Neural crest cell (in vitro differentiated cells): Measurements from ENCODE around the gene NDUFC1. TPM values are rescaled to one million over a fixed set of nuclear protein-coding genes. Genes with fewer than 3 reads are reported as not detected.
"Not testable (repeated sequence)": the region's sequence is repeated elsewhere in the genome, so short reads cannot be mapped to it uniquely, and the experiment has no call there.

Source experiments
- DNase-seq: peaks from one replicate; pipeline ENCODE4 v3.0.0; 2021; ENCODE audit warnings: low read depth, mixed read lengths, low spot score
- H3K27ac Mint-ChIP-seq: one replicate; pipeline ENCODE4 v1.8.0; 2021; ENCODE audit warnings: mild to moderate bottlenecking, mixed read lengths; ENCODE audit not compliant: unreplicated experiment
- H3K27me3 Mint-ChIP-seq: 2 replicates; pipeline ENCODE4 v1.8.0; 2021; ENCODE audit warnings: low read depth, mild to moderate bottlenecking, mixed read lengths
- H3K36me3 Mint-ChIP-seq: 2 replicates; pipeline ENCODE4 v1.8.0; 2021; ENCODE audit warnings: low read depth, mild to moderate bottlenecking, mixed read lengths
- H3K4me1 Mint-ChIP-seq: 2 replicates; pipeline ENCODE4 v1.8.0; 2021; ENCODE audit warnings: mixed read lengths
- H3K4me3 Mint-ChIP-seq: one replicate; pipeline ENCODE4 v1.8.0; 2021; ENCODE audit warnings: mild to moderate bottlenecking, mixed read lengths
- H3K9me3 Mint-ChIP-seq: 2 replicates; pipeline ENCODE4 v1.8.0; 2021; ENCODE audit warnings: mixed read lengths
- CTCF ChIP-seq: fragments of 200-600 bp; sonication (generic); conservative IDR thresholded peaks from 2 replicates; pipeline ENCODE4 v1.5.0; 2021; ENCODE audit warnings: antibody characterized with exemption, mild to moderate bottlenecking
- total RNA-seq: library from RNA; stranded (reverse); gene quantifications from 2 replicates; pipeline ENCODE4 v1.2.1, GENCODE V29; 2021

NDUFC1 gene
- total RNA-seq, 1 donor from 2014 or later = 54.4 TPM

DNA sequence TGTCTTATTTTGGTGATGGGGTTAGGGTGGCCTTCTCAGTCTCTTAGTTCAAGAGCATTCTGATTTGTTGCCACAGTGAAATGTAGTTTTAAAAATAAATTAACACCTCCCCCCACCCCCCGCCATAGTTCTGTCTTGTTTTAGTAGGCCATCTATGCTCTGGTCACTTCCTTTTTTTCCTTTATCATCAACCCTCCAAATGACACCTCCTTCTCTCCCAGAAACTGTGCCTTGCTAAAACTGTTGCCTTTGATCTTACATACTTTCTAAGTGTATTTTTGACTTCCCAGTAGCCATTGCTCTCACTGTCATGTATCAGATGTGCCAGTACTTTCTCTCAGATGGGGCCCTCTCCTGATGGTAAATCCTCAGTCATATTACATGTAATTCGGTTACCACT lies 14.5 kb upstream of the NDUFC1 start:
- no peaks in the 10 kb centered on the region for H3K27me3 Mint-ChIP-seq
- peaks cover 3% of the 10 kb centered on the region for H3K9me3 Mint-ChIP-seq
- peaks cover 29% of the 10 kb centered on the region for H3K36me3 Mint-ChIP-seq

GRCh38 chr4:139315221-139315675 lies 13.0 kb upstream of the NDUFC1 start:
- no peak for DNase-seq
- H3K4me3 Mint-ChIP-seq = no peak overlapping the region
- H3K9me3 Mint-ChIP-seq = peaks cover 3% of the 10 kb centered on the region
- H3K27me3 Mint-ChIP-seq = no peaks in the 10 kb centered on the region
- no peak for TF ChIP-seq CTCF
- H3K36me3 Mint-ChIP-seq = peaks cover 27% of the 10 kb centered on the region
- H3K4me1 Mint-ChIP-seq = peaks cover 11% of the 10 kb centered on the region
- no peak overlapping the region for H3K27ac Mint-ChIP-seq

More for the DNA sequence above, 14.5 kb upstream of the NDUFC1 start:
- TF ChIP-seq CTCF = no peak
- no peak overlapping the region for H3K4me3 Mint-ChIP-seq
- H3K27ac Mint-ChIP-seq = peak overlapping the region; percentile 59
- no peak for DNase-seq
- peaks cover 11% of the 10 kb centered on the region for H3K4me1 Mint-ChIP-seq

DNA sequence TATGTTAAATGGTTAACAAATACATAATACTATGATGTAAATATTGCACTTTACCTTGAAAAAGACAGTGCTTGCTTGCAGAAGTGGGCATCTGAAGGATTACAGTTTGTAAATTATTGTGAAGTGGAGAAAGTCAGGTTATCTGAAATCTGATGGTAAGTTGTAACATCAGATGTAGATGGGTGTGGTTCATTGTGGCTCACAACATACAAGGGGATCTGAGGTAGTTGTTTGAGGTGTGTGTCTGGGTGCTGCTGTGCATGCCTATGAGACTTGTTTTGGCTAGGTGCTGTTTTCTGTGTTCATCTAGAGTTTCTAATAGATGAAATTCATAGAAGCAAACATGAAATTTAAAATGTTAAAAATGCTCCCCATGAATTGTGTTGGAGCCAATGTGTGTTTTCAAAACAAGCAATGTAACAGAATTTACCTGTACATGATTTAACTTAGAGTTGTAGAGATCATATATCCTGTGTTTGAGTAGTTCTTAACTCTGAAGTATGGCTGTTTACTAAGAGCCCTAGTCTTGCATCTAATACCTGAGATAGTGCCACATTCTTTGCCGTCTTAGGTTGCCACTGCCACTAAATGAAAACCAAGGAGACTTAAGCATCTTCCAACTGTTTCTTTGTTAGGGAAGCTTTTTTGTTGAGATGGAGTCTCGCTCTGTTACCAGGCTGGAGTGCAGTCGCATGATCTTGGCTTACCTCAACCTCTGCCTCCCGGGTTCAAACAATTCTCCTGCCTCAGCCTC lies 11.9 kb upstream of the NDUFC1 start:
- no peak for DNase-seq
- H3K4me3 Mint-ChIP-seq = no peak overlapping the region

DNA sequence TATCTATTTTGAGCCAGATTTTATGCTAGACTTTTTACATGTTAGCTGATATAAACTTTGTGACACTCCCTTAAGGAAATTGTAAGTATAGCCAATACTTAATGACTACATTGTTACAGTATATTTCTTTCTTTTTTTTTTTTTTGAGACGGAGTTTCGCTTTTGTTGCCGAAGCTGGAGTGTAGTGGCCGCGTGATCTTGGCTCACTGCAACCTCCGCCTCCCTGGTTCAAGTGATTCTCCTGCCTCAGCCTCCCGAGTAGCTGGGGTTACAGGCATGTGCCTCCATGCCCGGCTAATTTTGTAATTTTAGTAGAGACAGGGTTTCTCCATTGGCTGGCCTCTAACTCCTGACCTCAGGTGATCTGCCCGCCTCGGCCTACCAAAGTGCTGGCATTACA lies 11.1 kb upstream of the NDUFC1 start:
- not testable (repeated sequence) for H3K27ac Mint-ChIP-seq, H3K9me3 Mint-ChIP-seq, H3K27me3 Mint-ChIP-seq, H3K4me3 Mint-ChIP-seq, DNase-seq
- Mint-ChIP-seq H3K4me1 (peaks cover 11% of the 10 kb centered on the region), H3K36me3 (peaks cover 24% of the 10 kb centered on the region)

More for the DNA sequence above, 11.9 kb upstream of the NDUFC1 start:
- Mint-ChIP-seq H3K27me3 (no peaks in the 10 kb centered on the region), H3K36me3 (peaks cover 24% of the 10 kb centered on the region), H3K4me1 (peaks cover 11% of the 10 kb centered on the region), H3K27ac (no peak overlapping the region), H3K9me3 (peaks cover 3% of the 10 kb centered on the region)
- no peak for TF ChIP-seq CTCF

GRCh38 chr4:139312552-139313332 lies 10.5 kb upstream of the NDUFC1 start:
- peaks cover 11% of the 10 kb centered on the region for H3K4me1 Mint-ChIP-seq
- H3K27me3 Mint-ChIP-seq = no peaks in the 10 kb centered on the region
- TF ChIP-seq CTCF = no peak
- no peak for DNase-seq
- no peak overlapping the region for H3K27ac Mint-ChIP-seq
- H3K4me3 Mint-ChIP-seq = no peak overlapping the region
- H3K9me3 Mint-ChIP-seq = peaks cover 3% of the 10 kb centered on the region
- H3K36me3 Mint-ChIP-seq = peaks cover 24% of the 10 kb centered on the region

DNA sequence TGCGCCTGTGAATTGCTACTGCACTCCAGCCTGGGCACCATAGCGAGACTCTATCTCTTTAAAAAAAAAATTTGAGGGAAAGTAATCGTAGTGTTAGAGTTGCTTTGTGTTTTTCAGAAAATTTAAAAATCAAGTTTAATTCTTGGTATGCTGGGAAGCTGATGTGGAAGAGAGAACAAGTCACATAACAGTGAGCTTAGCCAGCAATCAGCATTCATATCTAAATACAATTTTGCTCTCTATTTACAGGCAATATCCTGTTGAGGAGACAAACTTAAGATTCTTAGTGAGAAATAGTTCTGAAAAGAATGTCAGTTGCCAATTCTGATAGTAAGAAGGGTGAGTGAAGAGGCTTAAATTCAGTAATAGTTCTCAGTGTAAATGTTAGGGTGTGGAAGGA lies 9.6 kb upstream of the NDUFC1 start:
- Mint-ChIP-seq H3K9me3 (peaks cover 2% of the 10 kb centered on the region), H3K27me3 (no peaks in the 10 kb centered on the region), H3K27ac (no peak overlapping the region), H3K4me3 (no peak overlapping the region), H3K4me1 (peaks cover 10% of the 10 kb centered on the region), H3K36me3 (peaks cover 23% of the 10 kb centered on the region)
- no peak for DNase-seq
- TF ChIP-seq CTCF = no peak
